ENCODE results near the gene TTYH3.

Gene TTYH3

GRCh38 chr7:2698581-2699288, 66.9 kb downstream of the TTYH3 start:
- DNase-seq (peak; percentile 68 to 73 (median 71)), ATAC-seq (replicated peaks) (peak; percentile 91)
- Mint-ChIP-seq H3K4me3 (peak overlapping the region; percentile 74 to 83), H3K9me3 (no peaks in the 10 kb centered on the region), H3K27me3 (peaks cover 0 to 7% of the 10 kb centered on the region in 2 donors), H3K36me3 (ENCODE audit: insufficient read depth) (peaks cover 11% of the 10 kb centered on the region), H3K4me1 (ENCODE audit: low read depth in 2 of 2) (peaks cover 25 to 28% of the 10 kb centered on the region in 2 donors), H3K27ac (peak overlapping the region; percentile 91 to 92)

GRCh38 chr7:2699289-2699620, 67.5 kb downstream of the TTYH3 start:
- ATAC-seq (replicated peaks) (no peak), DNase-seq (no peak)
- Mint-ChIP-seq H3K27me3 (peaks cover 0 to 7% of the 10 kb centered on the region in 2 donors), H3K36me3 (ENCODE audit: insufficient read depth) (peaks cover 10% of the 10 kb centered on the region), H3K9me3 (no peaks in the 10 kb centered on the region), H3K4me3 (peak overlapping the region; percentile 74 to 83), H3K4me1 (ENCODE audit: low read depth in 2 of 2) (peaks cover 25 to 28% of the 10 kb centered on the region in 2 donors), H3K27ac (peak overlapping the region; percentile 91 to 92)

- peak overlapping the region; percentile 55 to 83 for H3K4me3 Mint-ChIP-seq
Measured at GRCh38 chr7:2700141-2700850, 68.5 kb downstream of the TTYH3 start.

GRCh38 chr7:2701424-2701823, 69.6 kb downstream of the TTYH3 start:
- peaks cover 0 to 7% of the 10 kb centered on the region in 2 donors for H3K27me3 Mint-ChIP-seq

More at GRCh38 chr7:2700141-2700850, 68.5 kb downstream of the TTYH3 start:
- Mint-ChIP-seq H3K27me3 (peaks cover 0 to 7% of the 10 kb centered on the region in 2 donors), H3K4me1 (ENCODE audit: low read depth in 2 of 2) (peaks cover 25 to 28% of the 10 kb centered on the region in 2 donors), H3K27ac (peak overlapping the region; percentile 91 to 92), H3K9me3 (no peaks in the 10 kb centered on the region), H3K36me3 (ENCODE audit: insufficient read depth) (peaks cover 7% of the 10 kb centered on the region)
- DNase-seq = no peak
- no peak for ATAC-seq (replicated peaks)

GRCh38 chr7:2701832-2702593, 70.2 kb downstream of the TTYH3 start:
- no peak for ATAC-seq (replicated peaks)
- H3K27me3 Mint-ChIP-seq = peaks cover 0 to 7% of the 10 kb centered on the region in 2 donors
- H3K9me3 Mint-ChIP-seq = no peaks in the 10 kb centered on the region
- H3K36me3 Mint-ChIP-seq (ENCODE audit: insufficient read depth) = peaks cover 7% of the 10 kb centered on the region
- DNase-seq = no peak
- H3K4me3 Mint-ChIP-seq = no peak overlapping the region
- H3K27ac Mint-ChIP-seq = peak overlapping the region in 1 of 2 donors; percentile 57
- peaks cover 25 to 28% of the 10 kb centered on the region in 2 donors for H3K4me1 Mint-ChIP-seq (ENCODE audit: low read depth in 2 of 2)

More at GRCh38 chr7:2701424-2701823, 69.6 kb downstream of the TTYH3 start:
- no peak for ATAC-seq (replicated peaks)
- no peaks in the 10 kb centered on the region for H3K9me3 Mint-ChIP-seq
- DNase-seq = no peak
- peaks cover 25 to 28% of the 10 kb centered on the region in 2 donors for H3K4me1 Mint-ChIP-seq (ENCODE audit: low read depth in 2 of 2)
- peaks cover 7% of the 10 kb centered on the region for H3K36me3 Mint-ChIP-seq (ENCODE audit: insufficient read depth)
- H3K27ac Mint-ChIP-seq = peak overlapping the region in 1 of 2 donors; percentile 57
- H3K4me3 Mint-ChIP-seq = no peak overlapping the region

- H3K4me3 Mint-ChIP-seq = no peak overlapping the region
- H3K4me1 Mint-ChIP-seq (ENCODE audit: low read depth in 2 of 2) = peaks cover 25 to 28% of the 10 kb centered on the region in 2 donors
- DNase-seq (no peak), ATAC-seq (replicated peaks) (no peak)
- H3K27ac Mint-ChIP-seq = no peak overlapping the region
- H3K9me3 Mint-ChIP-seq = no peaks in the 10 kb centered on the region
- H3K36me3 Mint-ChIP-seq (ENCODE audit: insufficient read depth) = peaks cover 7% of the 10 kb centered on the region
- H3K27me3 Mint-ChIP-seq = peaks cover 0 to 7% of the 10 kb centered on the region in 2 donors
Measured at GRCh38 chr7:2702594-2702957, 70.8 kb downstream of the TTYH3 start.

- H3K27ac Mint-ChIP-seq = no peak overlapping the region
- peaks cover 14 to 19% of the 10 kb centered on the region in 2 donors for H3K4me1 Mint-ChIP-seq (ENCODE audit: low read depth in 2 of 2)
- ATAC-seq (replicated peaks) = no peak
- no peaks in the 10 kb centered on the region for H3K36me3 Mint-ChIP-seq (ENCODE audit: insufficient read depth)
- no peak for DNase-seq
- peaks cover 0 to 15% of the 10 kb centered on the region in 2 donors for H3K27me3 Mint-ChIP-seq
- H3K4me3 Mint-ChIP-seq = no peak overlapping the region
- H3K9me3 Mint-ChIP-seq = no peaks in the 10 kb centered on the region
Measured at GRCh38 chr7:2705371-2706096, 73.7 kb downstream of the TTYH3 start.

- peaks cover 0 to 15% of the 10 kb centered on the region in 2 donors for H3K27me3 Mint-ChIP-seq
- no peak overlapping the region for H3K27ac Mint-ChIP-seq
- no peaks in the 10 kb centered on the region for H3K36me3 Mint-ChIP-seq (ENCODE audit: insufficient read depth)
- DNase-seq (no peak), ATAC-seq (replicated peaks) (no peak)
- no peak overlapping the region for H3K4me3 Mint-ChIP-seq
- H3K9me3 Mint-ChIP-seq = no peaks in the 10 kb centered on the region
- peaks cover 21 to 25% of the 10 kb centered on the region in 2 donors for H3K4me1 Mint-ChIP-seq (ENCODE audit: low read depth in 2 of 2)
Measured at GRCh38 chr7:2706685-2707126, 74.9 kb downstream of the TTYH3 start.

GRCh38 chr7:2707481-2707880, 75.7 kb downstream of the TTYH3 start:
- H3K9me3 Mint-ChIP-seq = no peaks in the 10 kb centered on the region
- no peak overlapping the region for H3K4me3 Mint-ChIP-seq
- peaks cover 0 to 9% of the 10 kb centered on the region in 2 donors for H3K27me3 Mint-ChIP-seq
- no peaks in the 10 kb centered on the region for H3K36me3 Mint-ChIP-seq (ENCODE audit: insufficient read depth)
- ATAC-seq (replicated peaks) = no peak
- no peak overlapping the region for H3K27ac Mint-ChIP-seq
- H3K4me1 Mint-ChIP-seq (ENCODE audit: low read depth in 2 of 2) = peaks cover 21% of the 10 kb centered on the region in 2 donors
- DNase-seq = no peak

- peaks cover 0 to 9% of the 10 kb centered on the region in 2 donors for H3K27me3 Mint-ChIP-seq
- no peaks in the 10 kb centered on the region for H3K9me3 Mint-ChIP-seq
- H3K4me1 Mint-ChIP-seq (ENCODE audit: low read depth in 2 of 2) = peaks cover 21% of the 10 kb centered on the region in 2 donors
- H3K27ac Mint-ChIP-seq = no peak overlapping the region
- no peaks in the 10 kb centered on the region for H3K36me3 Mint-ChIP-seq (ENCODE audit: insufficient read depth)
- DNase-seq (no peak), ATAC-seq (replicated peaks) (no peak)
- H3K4me3 Mint-ChIP-seq = no peak overlapping the region
Measured at GRCh38 chr7:2708041-2708440, 76.3 kb downstream of the TTYH3 start.

GRCh38 chr7:2708547-2709310, 76.9 kb downstream of the TTYH3 start:
- H3K27ac Mint-ChIP-seq = no peak overlapping the region
- ATAC-seq (replicated peaks) (no peak), DNase-seq (no peak)
- H3K4me1 Mint-ChIP-seq (ENCODE audit: low read depth in 2 of 2) = peaks cover 21 to 26% of the 10 kb centered on the region in 2 donors
- no peaks in the 10 kb centered on the region for H3K9me3 Mint-ChIP-seq
- H3K4me3 Mint-ChIP-seq = peak overlapping the region in 1 of 2 donors; percentile 12
- no peaks in the 10 kb centered on the region for H3K36me3 Mint-ChIP-seq (ENCODE audit: insufficient read depth)
- peaks cover 0 to 9% of the 10 kb centered on the region in 2 donors for H3K27me3 Mint-ChIP-seq

GRCh38 chr7:2709553-2710285, 77.9 kb downstream of the TTYH3 start:
- DNase-seq (peak; percentile 71 to 79 (median 77)), ATAC-seq (replicated peaks) (peak; percentile 69)
- no peaks in the 10 kb centered on the region for H3K9me3 Mint-ChIP-seq
- H3K27me3 Mint-ChIP-seq = peaks cover 0 to 9% of the 10 kb centered on the region in 2 donors
- peaks cover 21 to 34% of the 10 kb centered on the region in 2 donors for H3K4me1 Mint-ChIP-seq (ENCODE audit: low read depth in 2 of 2)
- H3K27ac Mint-ChIP-seq = peak overlapping the region; percentile 81 to 91
- no peaks in the 10 kb centered on the region for H3K36me3 Mint-ChIP-seq (ENCODE audit: insufficient read depth)
- H3K4me3 Mint-ChIP-seq = peak overlapping the region; percentile 80 to 83
